SU-DHL-6 (cell line): ENCODE measurements around the gene MPND.

ENCODE experiments used
- CTCF ChIP-seq: fragments of 200-600 bp; sonication (generic); IDR thresholded peaks from one replicate; pipeline ENCODE4 v1.5.1; 2017; ENCODE audit warnings: antibody characterized with exemption, mild to moderate bottlenecking, low read length, moderate library complexity; ENCODE audit not compliant: insufficient read depth, poor library complexity, severe bottlenecking
- EZH2phosphoT487 ChIP-seq: fragments of 200-600 bp; sonication (generic), shearing (Covaris generic); conservative IDR thresholded peaks from 2 replicates; pipeline ENCODE4 v1.6.1; 2018; ENCODE audit warnings: mild to moderate bottlenecking, antibody characterized with exemption, low read length, moderate library complexity, mixed read lengths

- no peak for TF ChIP-seq CTCF
- TF ChIP-seq EZH2phosphoT487, result no peak
Measured at GRCh38 chr19:4390017-4390566, 46.7 kb downstream of the MPND start.
